Measurements from ENCODE around the gene ESRRA. TPM values are rescaled to one million over a fixed set of nuclear protein-coding genes. Genes with fewer than 3 reads are reported as not detected.

ESRRA gene
- total and polyA plus RNA-seq, 9 of the 15 experiments (the other 6 are each of a cell fraction or from before 2014, with no cell fraction given): 0.27 to 89.7 (median 23.7) TPM

GRCh38 chr11:64355078-64355940, 50.0 kb downstream of the ESRRA start (continued):
- no peak for TF ChIP-seq BDP1 (IDR thresholded peaks at IDR 0.05; ENCODE audit: insufficient read depth, insufficient read length)
- 0 out of 2 replicates have a peak, but pooled peaks have one; percentile 16 for TF ChIP-seq USF1 (CRISPR knock-in tag; IDR thresholded peaks at IDR 0.05)
- TF ChIP-seq ZNF695 (CRISPR knock-in tag; IDR thresholded peaks at IDR 0.05): no peak
- no peak for TF ChIP-seq ZNF395 (CRISPR knock-in tag; IDR thresholded peaks at IDR 0.05)
- peak in 1 of 3 experiments; percentile 55; a peak in 1 of 6 replicates for TF ChIP-seq ZBTB11 (CRISPR knock-in tag; IDR thresholded peaks at IDR 0.05)
- peak; percentile 57 for TF ChIP-seq E2F8 (IDR thresholded peaks at IDR 0.05; ENCODE audit: low read depth, partially characterized antibody)
- TF ChIP-seq SMAD4 (CRISPR knock-in tag; conservative IDR thresholded peaks at IDR 0.05): peak; percentile 73
- no peak for TF ChIP-seq SAFB2 (IDR thresholded peaks at IDR 0.05; ENCODE audit: borderline replicate concordance, low read depth, low read length, severe bottlenecking)
- peak; percentile 8; the same call in 1 of the 2 replicates for TF ChIP-seq MAFK (IDR thresholded peaks at IDR 0.05; ENCODE audit: low read length)
- TF ChIP-seq MEF2D (tag; conservative IDR thresholded peaks at IDR 0.05; ENCODE audit: low read depth): no peak
- TF ChIP-seq EP400 (IDR thresholded peaks at IDR 0.05): peak; percentile 75
- peak; percentile 75 for TF ChIP-seq SMARCA5 (IDR thresholded peaks at IDR 0.05)
- no peak for TF ChIP-seq RBBP5 (IDR thresholded peaks at IDR 0.05; ENCODE audit: borderline replicate concordance, insufficient read depth, low read length, poor library complexity, severe bottlenecking)
- no peak for TF ChIP-seq PHTF2 (CRISPR knock-in tag; IDR thresholded peaks at IDR 0.05)
- TF ChIP-seq PREB (CRISPR knock-in tag; IDR thresholded peaks at IDR 0.05): no peak
- TF ChIP-seq EP300 (IDR thresholded peaks at IDR 0.05; ENCODE audit: low read length): peak; percentile 33; the same call in 1 of the 2 replicates
- TF ChIP-seq ZFP1 (CRISPR knock-in tag; IDR thresholded peaks at IDR 0.05): no peak
